GM21723 (cell line): Measurements from ENCODE around the gene FBXO17.
"Not testable (repeated sequence)": the region's sequence is repeated elsewhere in the genome, so short reads cannot be mapped to it uniquely, and the experiment has no call there.

ENCODE experiments used
- ATAC-seq: cut with Tn5 transposase; IDR thresholded peaks from one replicate; pipeline ENCODE4 v1.9.1; 2021; ENCODE audit warnings: mild to moderate bottlenecking, moderate library complexity; ENCODE audit not compliant: unreplicated experiment

Gene FBXO17, protein sequence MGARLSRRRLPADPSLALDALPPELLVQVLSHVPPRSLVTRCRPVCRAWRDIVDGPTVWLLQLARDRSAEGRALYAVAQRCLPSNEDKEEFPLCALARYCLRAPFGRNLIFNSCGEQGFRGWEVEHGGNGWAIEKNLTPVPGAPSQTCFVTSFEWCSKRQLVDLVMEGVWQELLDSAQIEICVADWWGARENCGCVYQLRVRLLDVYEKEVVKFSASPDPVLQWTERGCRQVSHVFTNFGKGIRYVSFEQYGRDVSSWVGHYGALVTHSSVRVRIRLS

DNA sequence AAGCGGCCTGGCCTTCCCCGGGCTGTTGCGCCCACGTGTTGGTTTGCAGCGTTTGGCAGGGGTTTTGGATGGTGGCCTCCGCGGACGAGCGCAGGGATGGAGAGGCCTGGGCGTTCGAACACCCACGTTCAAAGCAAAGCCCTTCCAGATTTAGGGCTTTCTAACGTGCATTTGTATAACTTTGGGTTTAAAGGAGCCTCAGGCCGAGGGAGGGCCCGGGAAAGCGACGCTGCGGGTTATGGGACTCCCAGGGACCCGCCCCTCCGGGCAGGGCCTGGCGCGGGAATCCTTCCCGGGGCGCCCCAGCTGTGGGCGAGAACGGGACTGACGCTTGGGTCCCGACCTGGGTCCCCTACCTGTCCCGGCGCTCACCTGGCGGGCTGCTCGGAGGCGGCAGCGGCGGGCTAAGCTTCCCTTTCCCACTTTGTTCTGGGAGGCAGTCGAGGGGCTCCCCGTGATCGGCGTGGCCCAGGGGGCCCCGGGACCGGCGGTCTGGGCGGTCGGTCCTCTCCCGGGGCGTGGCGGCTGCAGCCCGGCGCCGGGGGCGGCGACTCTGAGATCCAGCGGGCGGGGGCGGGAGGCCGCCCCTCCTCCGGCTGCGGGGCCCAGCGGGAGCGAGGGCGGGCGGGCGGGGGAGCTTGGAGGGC is at the start of gene FBXO17:
FBXO17 (minus strand) TSS at position 529 of the 647 bp plus-strand sequence. CDS start 25,423 bp downstream, outside the sequence.
- no peak for ATAC-seq

DNA sequence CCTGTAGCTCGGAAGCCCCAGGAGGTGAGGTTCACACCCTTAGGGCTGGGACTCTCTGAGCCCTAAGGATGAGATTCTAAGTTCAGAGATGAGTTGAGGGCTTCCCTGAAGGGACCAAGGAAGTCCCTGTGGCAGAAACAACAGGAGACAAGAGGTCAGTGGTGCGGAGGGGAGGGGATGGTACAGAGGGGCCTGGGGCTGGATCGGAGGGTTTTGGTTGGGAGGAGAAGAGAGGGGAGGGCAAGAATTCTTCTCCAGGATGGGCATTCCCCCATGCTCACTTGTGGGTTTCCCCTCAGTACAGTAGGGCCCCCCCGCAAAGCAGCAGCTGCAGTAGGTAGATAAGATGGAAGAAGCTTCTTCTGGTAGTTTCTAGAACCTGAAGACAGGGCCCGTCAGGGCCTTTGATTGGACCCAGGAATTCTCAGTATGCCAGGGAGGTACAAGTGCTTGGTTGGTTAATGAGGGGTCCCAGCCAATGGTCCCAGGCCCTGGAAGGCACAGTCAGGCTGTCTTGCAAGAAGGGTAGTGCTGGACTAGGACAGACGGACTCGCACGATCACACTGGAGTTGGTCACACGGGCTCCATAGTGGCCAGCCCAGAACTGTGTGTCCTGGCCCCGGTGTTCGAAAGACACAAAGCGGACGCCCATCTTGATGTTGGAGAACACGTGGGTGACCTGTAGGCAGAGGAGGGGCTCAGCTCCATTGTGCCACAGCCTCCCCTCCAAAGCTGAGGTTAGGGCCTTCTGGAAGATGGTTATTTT is 49.5 kb upstream of the FBXO17 start:
- ATAC-seq: no peak

DNA sequence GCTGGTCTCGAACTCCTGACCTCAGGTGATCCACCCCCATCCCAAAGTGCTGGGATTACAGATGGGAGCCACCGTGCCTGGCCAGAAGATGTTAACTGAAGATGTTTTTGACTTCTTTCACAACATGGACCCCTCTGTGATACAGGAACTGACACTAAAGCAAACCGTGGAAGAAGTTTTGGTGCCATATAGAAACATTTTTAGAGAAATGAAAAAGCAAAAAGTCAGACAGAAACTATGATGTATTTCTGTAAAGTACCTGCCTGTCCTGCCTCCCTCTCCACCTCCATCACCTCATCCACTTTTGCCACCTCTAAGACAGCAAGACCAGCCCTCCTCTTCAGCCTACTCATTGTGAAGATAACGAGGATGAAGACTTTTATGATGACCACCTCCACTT is 45.5 kb upstream of the FBXO17 start:
- no peak for ATAC-seq

DNA sequence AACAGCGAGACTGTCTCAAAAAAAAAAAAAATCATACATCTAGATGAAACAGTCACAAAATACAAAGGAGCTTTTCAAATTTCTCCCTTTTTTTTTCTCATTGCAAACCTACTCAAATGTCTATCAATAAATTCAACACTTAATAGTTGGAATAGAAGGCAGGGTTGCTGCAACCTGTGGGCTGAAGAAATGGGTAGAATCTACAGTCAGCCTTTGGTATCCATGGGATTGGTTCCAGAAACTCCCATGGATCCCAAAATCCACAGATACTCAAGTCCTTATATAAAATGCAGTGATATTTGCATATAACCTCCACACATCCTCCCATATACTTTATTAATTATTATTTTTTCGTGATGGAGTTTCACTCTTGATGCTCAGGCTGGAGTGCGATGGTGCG is 42.1 kb upstream of the FBXO17 start:
- ATAC-seq: no peak

DNA sequence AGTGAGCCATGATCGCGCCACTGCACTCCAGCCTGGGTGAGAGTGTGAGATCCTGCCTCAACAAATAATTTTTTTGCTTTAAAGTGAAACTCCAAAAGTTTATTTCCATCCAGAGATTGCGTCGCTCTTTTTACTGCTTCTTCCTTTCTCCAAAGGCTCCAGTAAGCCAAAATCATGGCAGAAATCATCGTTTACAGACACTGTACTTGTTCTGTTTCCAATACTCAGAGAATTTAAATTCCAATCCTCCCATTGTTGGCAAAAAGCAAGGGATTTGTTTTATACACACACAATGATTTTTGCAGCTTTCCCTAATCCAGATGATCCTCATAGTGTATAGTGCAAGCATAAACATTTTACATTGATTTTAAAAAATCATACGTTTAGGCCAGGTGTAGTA is 41.5 kb upstream of the FBXO17 start:
- ATAC-seq: no peak

DNA sequence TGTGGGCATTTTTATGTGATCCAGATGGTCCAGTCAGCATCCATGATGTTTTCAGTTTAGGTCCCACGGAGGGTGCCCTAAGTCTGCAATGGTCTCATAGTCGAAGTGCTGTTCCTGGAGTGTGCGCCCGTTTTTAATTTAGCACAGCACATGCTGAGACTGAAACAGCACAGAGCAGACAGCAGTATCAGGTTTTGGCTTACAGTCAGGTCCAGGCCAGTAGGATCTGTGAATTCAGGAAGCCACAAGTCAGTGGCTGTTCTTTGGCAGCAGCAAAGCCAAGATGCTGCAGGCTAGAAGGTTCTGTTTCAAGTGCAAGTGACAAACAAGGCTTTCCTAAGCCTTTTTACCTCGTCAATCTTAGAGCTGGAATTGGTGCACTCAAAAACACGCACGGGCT is 38.5 kb upstream of the FBXO17 start:
- ATAC-seq: no peak

DNA sequence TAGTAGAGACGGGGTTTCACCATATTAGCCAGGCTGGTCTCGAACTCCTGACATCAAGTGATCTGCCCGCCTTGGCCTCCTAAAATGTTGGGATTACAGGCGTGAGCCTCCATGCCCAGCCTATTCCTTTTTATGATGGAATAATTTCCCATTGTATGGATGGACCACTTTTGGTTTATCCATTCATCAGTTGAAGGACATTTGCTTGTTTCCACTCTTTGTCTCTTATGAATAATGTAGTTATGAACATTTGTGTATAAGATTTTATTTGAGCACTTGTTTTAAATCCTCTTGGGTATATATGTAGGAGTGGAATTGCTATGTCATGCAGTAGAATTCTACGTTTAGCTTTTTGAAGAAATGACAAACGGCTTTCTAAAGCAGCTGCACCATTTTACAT is 33.5 kb upstream of the FBXO17 start:
- ATAC-seq: no peak

DNA sequence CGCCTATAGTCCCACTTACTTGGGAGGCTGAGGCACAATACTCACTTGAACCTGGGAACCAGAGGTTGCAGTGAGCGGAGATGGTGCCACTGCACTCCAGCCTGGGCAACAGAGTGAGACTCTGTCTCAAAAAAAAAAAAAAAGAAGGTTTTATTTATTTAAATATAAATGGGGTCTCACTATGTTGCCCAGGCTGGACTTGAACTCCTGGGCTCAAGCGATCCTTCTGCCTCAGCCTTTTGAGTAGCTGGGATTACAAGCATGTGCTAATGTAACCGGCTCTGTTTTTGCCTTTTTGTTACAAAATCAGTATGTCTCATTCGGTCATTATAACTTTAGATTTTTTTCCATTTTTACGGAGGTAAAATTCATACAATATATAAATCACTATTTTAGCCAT is 32.6 kb upstream of the FBXO17 start:
- no peak for ATAC-seq

DNA sequence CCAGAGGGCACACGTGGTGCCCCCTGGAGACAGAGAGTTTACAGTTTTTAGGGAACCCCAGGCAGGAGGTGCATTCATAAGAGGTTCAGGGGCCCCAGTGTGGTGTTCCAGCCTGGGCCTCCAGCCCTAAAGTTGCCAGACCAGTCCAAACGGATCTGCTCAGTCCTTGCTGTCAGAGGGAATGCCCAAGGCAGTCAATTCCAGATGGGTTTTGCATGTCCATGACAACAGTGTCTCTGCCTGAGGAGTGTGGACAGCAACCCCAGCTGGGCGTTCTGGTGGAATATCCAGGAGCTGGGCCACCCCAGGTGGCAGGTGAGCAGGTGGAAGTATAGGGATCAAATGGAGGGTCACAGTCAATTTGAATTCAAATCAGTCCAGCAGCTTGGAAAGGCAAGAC is 31.6 kb upstream of the FBXO17 start:
- ATAC-seq: no peak

DNA sequence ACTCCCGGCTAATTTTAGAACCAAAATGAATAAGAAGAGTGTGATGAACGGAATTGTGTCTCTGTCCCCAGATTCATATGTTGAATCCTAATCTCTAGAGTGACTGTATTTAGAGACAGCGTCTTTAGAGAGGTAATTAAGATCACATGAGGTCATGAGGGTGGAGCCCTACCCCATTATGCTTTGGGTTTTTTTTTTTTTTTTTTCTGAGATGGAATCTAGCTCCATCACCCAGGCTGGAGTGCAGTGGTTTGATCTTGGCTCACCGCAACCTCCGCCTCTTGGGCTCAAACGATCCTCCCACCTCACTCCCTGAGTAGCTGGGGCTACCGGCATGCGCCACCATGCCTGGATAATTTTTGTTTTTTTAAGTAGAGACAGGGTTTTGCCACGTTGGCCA is 28.9 kb upstream of the FBXO17 start:
- ATAC-seq: no peak

DNA sequence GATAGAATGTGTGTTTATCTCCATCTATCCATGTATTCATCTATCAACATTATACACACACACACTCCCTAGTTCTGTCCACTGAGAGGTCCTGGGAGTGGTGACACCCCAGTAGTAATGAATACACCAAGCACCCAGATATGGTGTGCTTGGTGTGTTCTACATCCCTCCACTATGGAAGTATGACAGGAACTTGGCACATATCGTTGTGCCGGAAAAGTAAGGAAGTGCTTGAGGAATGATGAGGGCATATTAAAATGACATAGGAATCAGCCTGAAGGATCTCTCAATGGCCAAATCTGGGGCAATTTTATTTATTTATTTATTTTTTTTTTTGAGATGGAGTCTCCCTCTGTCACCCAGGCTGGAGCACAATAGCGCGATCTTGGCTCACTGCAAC is 28.3 kb upstream of the FBXO17 start:
- ATAC-seq: no peak

DNA sequence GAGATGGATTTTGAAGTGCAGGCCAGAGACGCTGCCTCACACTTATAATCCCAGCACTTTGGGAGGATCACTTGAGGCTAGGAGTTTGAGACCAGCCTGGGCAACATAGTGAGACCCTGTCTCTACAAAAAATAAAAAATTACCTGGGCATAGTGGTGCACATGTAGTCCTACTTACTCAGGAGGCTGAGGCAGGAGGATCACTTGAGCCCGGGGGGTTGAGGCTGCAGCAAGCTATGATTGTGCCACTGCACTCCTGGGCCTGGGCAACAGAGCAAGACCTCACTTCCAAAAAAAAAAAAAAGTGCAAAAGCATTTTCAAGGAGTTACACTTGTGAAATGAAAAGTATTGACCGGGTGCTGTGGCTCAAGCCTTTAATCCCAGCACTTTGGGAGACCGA is 27.6 kb upstream of the FBXO17 start:
- no peak for ATAC-seq

DNA sequence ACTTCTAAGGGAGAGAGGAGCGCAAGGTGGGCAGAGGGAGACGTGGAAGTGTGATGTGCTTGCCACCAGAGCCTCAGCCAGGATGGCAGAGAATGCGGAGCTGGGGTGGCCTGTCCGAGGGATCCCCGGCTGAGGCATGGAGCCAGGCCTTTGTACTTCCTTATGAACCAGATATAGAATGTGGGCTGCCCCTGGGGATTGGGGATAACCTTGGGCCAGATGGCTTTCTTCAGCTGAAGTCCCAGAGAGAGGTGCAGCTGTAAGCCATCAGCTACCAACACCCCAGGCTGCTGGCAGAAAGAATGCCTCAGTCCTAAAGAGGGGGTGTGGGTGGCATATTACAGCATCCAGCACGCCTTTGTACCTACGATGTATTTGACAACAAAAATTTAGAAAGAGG is 25.5 kb upstream of the FBXO17 start:
- ATAC-seq: no peak

DNA sequence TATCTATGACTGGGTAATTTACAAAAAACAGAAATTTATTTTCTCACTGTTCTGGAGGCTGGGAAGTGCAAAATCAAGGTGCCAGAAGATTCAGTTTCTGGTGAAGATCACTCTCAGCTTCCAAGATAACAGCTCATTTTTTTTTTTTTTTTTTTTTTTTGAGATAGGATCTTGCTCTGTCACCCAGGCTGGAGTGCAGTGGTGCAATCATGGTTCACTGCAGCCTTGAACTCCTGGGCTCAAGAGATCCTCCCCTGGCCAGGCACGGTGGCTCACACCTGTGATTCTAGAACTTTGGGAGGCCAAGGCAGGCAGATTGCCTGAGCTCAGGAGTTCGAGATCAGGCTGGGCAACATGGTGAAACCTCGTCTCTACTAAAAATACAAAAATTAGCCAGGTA is 22.0 kb upstream of the FBXO17 start:
- ATAC-seq: not testable (repeated sequence)

DNA sequence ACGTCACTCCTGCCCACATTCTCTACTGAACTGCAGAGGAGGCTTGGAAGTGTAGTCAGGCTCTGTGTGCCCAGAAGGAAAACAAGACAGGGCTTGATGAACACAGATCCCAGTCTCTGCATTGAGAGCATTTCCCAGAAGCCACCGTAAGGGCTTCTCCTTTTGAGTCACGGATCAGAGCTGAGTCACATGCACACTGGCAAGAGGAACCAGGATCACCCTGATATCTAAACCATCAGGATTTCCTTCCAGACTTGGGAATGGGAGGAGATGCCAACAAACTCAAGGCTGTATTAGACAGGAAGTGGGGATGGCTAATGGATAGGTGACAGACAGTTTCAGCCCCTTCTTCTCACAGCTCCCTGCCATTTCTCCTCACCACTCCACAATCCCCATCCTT is 17.7 kb upstream of the FBXO17 start:
- no peak for ATAC-seq

DNA sequence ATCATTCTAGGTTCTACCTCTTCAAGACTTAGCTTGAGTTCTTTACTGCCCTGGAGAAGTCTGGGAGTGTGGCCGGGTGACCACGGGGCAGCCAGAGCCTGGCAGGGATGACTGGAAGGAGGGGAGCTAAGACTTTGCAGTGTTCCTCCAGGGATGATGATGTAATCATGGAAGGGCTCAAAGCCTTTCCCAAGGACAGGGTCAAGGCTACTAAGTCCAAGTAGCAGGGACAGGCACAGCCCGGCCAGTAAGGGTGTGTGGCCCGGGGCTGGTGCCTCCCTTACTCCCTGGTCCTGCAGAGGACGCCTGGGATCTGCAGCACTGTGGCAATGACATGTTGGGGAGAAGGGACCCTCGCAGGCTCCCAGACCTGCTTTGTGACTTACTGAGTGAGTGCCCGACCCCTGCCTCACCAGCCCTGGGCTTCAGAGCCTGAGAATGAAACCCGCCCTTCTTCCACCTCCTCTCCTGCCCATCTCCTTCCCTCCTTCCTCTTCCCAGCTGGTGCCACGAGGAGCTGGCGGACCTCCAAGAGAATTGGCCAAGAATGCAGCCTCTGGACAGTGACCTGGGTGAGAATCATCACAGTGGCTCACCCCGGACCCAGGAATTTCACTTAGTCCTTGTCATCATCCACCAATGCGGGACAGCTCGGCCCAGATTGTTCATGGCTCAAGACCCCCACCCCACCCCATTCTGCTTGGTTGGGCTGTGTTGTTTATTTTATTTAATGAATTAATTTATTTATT is 15.6 kb upstream of the FBXO17 start:
- ATAC-seq: no peak

DNA sequence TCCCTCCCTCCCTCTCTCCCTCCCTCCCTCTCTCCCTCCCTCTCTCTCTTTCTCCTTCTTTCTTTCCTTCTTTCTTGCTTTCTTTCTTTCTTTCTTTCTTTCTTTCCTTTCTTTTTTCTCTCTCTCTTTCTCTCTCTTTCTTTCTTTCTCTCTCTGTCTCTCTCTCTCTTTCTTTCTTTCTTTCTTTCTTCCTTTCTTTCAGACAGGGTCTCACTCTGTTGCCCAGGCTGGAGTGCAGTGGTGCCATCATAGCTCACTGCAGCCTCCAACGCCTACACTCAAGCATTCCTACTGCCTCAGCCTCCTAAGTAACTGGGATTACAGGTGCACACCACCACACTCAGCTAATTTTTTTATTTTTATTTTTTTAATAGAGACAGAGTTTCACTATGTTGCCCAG is 14.1 kb upstream of the FBXO17 start:
- not testable (repeated sequence) for ATAC-seq

DNA sequence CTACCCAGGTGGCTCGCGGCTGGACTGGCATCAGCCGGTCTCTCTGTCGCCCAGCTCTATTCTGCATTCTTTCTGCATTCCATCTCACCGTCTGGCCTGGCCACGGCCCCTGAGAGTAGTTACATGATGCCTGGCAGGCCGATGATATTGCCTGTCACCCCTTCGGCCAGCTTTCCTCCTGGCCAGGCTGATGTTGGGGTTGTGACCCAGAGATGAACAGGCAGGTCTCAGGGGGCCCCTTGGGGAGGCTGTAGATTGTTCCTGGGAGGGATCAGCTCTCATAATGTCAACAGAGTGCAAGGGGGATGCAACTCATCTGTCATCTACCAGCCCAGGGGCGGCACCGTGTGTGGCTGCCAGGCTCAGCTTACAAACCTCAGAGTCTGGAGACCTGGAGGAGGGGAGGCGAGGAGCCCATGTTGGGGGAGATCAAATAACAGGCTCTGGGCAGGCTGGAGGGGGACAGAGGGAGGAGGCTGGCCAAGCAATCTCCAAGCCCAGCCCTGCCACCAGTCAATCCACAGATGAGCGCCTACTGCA is 13.6 kb upstream of the FBXO17 start:
- no peak for ATAC-seq

DNA sequence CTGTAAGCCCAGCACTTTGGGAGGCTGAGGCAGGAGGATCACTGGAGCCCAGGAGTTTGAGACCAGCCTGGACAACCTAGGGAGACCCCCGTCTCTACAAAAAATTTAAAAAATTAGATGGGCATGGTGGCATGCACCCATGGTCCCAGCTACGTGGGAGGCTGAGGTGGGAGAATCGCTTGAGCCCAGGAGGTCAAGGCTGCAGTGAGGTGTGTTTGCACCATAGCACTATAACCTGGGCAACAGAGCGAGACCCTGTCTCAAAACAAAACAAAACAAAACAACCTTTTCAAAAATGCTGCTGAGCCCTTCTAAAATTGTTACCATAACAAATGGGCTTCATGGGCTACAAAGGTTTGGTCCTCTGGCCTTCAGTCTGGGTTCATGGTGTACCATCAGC is 13.1 kb upstream of the FBXO17 start:
- not testable (repeated sequence) for ATAC-seq

DNA sequence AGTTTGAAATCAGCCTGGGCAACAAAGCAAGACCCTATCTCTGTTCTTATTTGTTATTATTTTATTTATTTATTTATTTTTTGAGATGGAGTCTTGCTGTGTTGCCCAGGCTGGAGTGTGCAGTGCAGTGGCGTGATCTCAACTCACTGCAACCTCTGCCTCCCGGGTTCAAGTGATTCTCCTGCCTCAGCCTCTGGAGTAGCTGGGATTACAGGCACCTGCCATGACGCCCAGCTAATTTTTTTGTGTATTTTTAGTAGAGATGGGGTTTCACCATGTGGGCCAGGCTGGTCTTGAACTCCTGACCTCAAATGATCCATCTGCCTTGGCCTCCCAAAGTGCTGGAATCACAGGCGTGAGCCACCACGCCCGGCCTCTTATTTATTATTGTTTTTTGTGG is 12.2 kb upstream of the FBXO17 start:
- ATAC-seq: not testable (repeated sequence)

DNA sequence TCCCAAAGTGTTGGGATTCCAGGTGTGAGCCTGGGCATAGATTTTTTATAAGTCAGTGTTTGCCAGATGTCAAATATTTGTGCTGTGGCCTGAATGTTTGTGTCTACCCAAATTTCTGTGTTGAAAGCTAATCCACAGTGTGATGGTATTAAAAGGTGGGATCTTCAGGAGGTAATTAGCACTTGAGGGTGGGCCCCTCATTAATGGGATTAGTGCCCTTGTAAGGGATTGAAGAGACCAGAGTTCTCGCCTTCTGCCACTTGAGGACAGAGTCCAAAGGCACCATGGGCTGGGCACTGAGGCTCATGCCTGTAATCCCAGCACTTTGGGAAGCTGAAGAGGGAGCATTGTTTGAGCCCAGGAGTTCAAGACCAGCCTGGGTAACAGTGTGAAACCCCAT is 9.7 kb upstream of the FBXO17 start:
- no peak for ATAC-seq
